Measurements from ENCODE around the gene BAZ1A. TPM values are rescaled to one million over a fixed set of nuclear protein-coding genes. Genes with fewer than 3 reads are reported as not detected.

BAZ1A gene
- total RNA-seq, 1 experiment from 2014 or later = 28.2 TPM

- TF ChIP-seq E2F1 (CRISPR knock-in tag; IDR thresholded peaks at IDR 0.05) (no peak), RELA (CRISPR knock-in tag; IDR thresholded peaks at IDR 0.05; ENCODE audit: borderline replicate concordance) (no peak), ZNF232 (CRISPR knock-in tag; IDR thresholded peaks at IDR 0.05) (no peak), GTF2I (CRISPR knock-in tag; conservative IDR thresholded peaks at IDR 0.05) (no peak), ETV6 (CRISPR knock-in tag; IDR thresholded peaks at IDR 0.05) (no peak)
Measured at GRCh38 chr14:34721129-34721528, 154.0 kb downstream of the BAZ1A start (continued).

- ATAC-seq (no peak), DNase-seq (ENCODE audit: low spot score) (no peak)
- peaks cover 20% of the 10 kb centered on the region for H3K27me3 Mint-ChIP-seq (ENCODE audit: low read depth)
- peaks cover 9% of the 10 kb centered on the region for H3K4me1 Mint-ChIP-seq
- no peak overlapping the region for H3K27ac Mint-ChIP-seq
- no peak for TF ChIP-seq OVOL2 (CRISPR knock-in tag; IDR thresholded peaks at IDR 0.05; ENCODE audit: borderline replicate concordance)
- TF ChIP-seq NFATC4 (CRISPR knock-in tag; IDR thresholded peaks at IDR 0.05) = no peak
- no peak for TF ChIP-seq MLX (CRISPR knock-in tag; IDR thresholded peaks at IDR 0.05)
- TF ChIP-seq PREB (CRISPR knock-in tag; IDR thresholded peaks at IDR 0.05; ENCODE audit: borderline replicate concordance) = no peak
- TF ChIP-seq SMAD3 (CRISPR knock-in tag; IDR thresholded peaks at IDR 0.05; ENCODE audit: borderline replicate concordance) = no peak
- TF ChIP-seq ZNF671 (CRISPR knock-in tag; IDR thresholded peaks at IDR 0.05) = no peak
- TF ChIP-seq ZMAT4 (CRISPR knock-in tag; IDR thresholded peaks at IDR 0.05) = no peak
- TF ChIP-seq EMX1 (CRISPR knock-in tag; IDR thresholded peaks at IDR 0.05) = no peak
- no peak for TF ChIP-seq ZNF232 (CRISPR knock-in tag; IDR thresholded peaks at IDR 0.05)
- no peak for TF ChIP-seq FOXP4 (CRISPR knock-in tag; IDR thresholded peaks at IDR 0.05)
- TF ChIP-seq ZNF396 (CRISPR knock-in tag; IDR thresholded peaks at IDR 0.05; ENCODE audit: borderline replicate concordance) = no peak
- TF ChIP-seq E2F4 (CRISPR knock-in tag; IDR thresholded peaks at IDR 0.05; ENCODE audit: borderline replicate concordance, low read depth) = no peak
- no peak for TF ChIP-seq KAT7 (CRISPR knock-in tag; IDR thresholded peaks at IDR 0.05; ENCODE audit: borderline replicate concordance)
- no peak for TF ChIP-seq CBFB (CRISPR knock-in tag; IDR thresholded peaks at IDR 0.05; ENCODE audit: low read depth)
- no peak for TF ChIP-seq ATF1 (CRISPR knock-in tag; IDR thresholded peaks at IDR 0.05)
- no peak for TF ChIP-seq CREB1 (CRISPR knock-in tag; IDR thresholded peaks at IDR 0.05)
- CTCF ChIA-PET = no interaction called here
- POLR2A ChIA-PET = no interaction called here
- no peaks in the 10 kb centered on the region for H3K9me3 Mint-ChIP-seq
- H3K4me3 Mint-ChIP-seq = no peak overlapping the region
- H3K36me3 Mint-ChIP-seq = no peaks in the 10 kb centered on the region
Measured at GRCh38 chr14:34718750-34719304, 156.3 kb downstream of the BAZ1A start.

All from WTC11 (cell line).